LNCaP clone FGC (cell line): Measurements from ENCODE around the gene AKTIP.

Experiments used
- DNase-seq: peaks from one replicate; pipeline ENCODE4 v3.0.0-alpha.2; 2011; ENCODE audit warnings: low read depth
- H3K4me3 ChIP-seq: 2 replicates; pipeline ENCODE4 v1.5.1; 2011; ENCODE audit warnings: mild to moderate bottlenecking, low read depth, low read length, control low read depth
- TF ChIP-seq, protein P1 (sequence below): IDR thresholded peaks from 2 replicates; pipeline ENCODE4 v1.5.1; 2012; ENCODE audit warnings: mild to moderate bottlenecking; ENCODE audit not compliant: control insufficient read depth, insufficient read depth; ENCODE audit errors: extremely low read depth

Gene AKTIP

DNA sequence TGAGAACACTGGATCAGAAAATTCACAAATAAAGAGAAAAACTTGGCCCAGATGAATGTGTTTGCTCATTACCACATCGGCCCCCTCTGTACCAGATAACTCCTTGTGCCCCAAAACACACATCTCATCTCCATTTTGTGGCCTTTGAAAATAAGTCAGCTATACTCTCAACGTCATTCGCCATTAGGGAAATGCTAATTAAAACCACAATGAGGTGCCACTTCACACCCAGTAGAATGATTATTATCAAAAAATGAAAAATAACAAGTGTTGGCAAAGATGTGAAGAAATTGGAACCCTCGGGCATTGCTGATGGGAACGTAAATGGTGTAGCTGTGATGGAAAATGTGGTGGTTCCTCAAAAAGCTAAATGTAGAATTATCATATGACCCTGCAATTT lies 34.6 kb upstream of the AKTIP start:
- DNase-seq, result no peak
- TF ChIP-seq, protein P1, sequence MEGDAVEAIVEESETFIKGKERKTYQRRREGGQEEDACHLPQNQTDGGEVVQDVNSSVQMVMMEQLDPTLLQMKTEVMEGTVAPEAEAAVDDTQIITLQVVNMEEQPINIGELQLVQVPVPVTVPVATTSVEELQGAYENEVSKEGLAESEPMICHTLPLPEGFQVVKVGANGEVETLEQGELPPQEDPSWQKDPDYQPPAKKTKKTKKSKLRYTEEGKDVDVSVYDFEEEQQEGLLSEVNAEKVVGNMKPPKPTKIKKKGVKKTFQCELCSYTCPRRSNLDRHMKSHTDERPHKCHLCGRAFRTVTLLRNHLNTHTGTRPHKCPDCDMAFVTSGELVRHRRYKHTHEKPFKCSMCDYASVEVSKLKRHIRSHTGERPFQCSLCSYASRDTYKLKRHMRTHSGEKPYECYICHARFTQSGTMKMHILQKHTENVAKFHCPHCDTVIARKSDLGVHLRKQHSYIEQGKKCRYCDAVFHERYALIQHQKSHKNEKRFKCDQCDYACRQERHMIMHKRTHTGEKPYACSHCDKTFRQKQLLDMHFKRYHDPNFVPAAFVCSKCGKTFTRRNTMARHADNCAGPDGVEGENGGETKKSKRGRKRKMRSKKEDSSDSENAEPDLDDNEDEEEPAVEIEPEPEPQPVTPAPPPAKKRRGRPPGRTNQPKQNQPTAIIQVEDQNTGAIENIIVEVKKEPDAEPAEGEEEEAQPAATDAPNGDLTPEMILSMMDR, result no peak
- no peak overlapping the region for H3K4me3 ChIP-seq

DNA sequence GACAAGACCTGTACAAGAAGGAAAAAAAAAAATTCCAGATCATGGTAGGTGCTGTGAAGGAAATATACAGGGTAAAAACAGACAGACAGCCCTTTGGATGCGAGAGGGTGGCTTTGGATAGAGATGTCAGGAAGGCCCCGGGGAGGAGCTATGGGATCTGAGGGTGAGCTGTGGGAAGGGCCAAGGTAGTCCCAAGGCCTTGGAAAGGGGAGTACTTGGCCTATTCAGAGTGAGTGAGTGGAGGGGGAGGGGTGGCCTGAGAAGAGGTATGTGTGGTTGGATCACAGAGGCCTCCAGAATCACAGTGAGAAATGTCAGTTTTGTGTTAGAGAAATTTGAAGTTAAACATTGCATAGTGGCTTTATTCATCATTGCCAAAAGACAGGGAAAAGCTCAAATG lies 31.2 kb upstream of the AKTIP start:
- no peak overlapping the region for H3K4me3 ChIP-seq
- DNase-seq, result no peak
- TF ChIP-seq, protein P1, result no peak

DNA sequence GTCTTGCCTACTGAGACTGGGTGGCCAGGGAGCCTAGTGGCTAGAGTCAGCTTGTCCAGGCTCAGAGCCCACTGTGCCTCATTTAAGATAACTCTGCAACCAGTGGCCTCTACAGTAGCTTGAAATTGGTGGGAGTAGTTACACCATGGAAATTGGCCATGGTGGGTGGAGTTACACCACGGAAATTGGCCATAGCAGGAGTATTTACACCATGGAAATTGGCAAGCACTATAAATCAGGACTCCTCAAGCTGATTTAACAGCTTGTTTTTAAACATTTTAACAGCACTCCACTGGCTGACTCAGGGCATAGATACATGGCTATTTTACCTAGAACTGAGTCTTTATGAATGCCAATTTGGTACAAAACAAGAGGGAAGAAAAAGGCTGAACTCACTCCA lies 27.7 kb upstream of the AKTIP start:
- no peak for DNase-seq
- TF ChIP-seq, protein P1, result no peak
- H3K4me3 ChIP-seq, result no peak overlapping the region

DNA sequence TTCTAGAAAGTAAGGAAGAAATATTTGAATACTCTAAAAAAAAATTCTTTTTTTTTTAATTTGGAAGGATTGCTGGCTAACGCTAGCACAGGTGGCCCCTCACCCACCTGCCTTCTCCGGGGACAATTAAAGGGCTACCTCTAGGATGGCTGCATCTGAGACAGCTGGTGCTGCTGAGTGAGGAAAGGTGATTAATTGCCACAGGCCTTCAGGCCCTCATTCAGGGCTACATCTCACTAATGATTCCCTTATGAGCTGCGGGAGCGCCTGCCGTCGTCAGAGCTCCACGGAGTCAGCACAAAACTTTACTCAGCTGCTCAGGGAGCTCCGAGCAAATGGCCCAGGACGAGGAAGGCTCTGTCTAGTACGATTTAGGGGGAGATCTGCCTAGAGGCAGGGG lies 27.0 kb upstream of the AKTIP start:
- TF ChIP-seq, protein P1, result no peak
- H3K4me3 ChIP-seq, result no peak overlapping the region
- no peak for DNase-seq

DNA sequence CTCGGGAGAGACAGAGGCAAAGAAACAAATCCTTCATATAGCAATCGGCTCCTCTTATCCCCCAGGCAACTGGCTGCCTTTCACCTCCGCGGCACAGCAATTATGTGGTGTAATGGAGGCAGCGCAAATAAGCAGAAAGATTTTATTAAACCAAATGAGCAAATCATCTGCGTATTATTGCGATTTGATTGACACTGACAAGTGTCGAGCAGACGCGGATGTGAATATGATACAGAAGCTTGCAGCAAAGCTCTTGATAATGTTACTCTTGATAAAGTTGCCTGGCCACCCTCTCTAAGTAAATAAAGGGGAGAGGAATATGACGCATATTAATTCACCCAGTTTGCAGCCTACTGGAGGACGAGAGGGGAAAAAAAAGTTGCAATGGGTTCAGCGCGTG lies 26.5 kb upstream of the AKTIP start:
- TF ChIP-seq, protein P1, result no peak
- H3K4me3 ChIP-seq, result no peak overlapping the region
- no peak for DNase-seq

DNA sequence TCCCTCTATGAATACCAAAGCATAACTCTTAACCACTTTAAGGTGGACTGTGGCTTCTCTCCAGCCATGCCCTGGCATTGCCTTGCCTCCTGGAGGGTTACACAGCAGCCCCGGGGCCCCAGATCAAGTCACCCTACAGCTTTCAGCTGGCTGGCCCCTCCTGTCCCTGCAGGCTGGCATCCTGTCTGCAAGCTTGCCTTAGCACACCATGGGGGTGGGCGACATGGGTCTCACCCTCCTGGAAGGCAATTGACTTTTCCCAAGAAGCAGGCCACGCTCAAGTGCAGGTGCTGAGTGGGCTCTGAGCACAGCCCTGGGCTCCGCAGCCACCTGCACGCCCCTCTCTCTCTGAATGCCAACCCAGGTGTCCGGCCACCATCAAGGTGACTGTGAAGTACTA lies 25.8 kb upstream of the AKTIP start:
- TF ChIP-seq, protein P1, result no peak
- no peak overlapping the region for H3K4me3 ChIP-seq
- no peak for DNase-seq

DNA sequence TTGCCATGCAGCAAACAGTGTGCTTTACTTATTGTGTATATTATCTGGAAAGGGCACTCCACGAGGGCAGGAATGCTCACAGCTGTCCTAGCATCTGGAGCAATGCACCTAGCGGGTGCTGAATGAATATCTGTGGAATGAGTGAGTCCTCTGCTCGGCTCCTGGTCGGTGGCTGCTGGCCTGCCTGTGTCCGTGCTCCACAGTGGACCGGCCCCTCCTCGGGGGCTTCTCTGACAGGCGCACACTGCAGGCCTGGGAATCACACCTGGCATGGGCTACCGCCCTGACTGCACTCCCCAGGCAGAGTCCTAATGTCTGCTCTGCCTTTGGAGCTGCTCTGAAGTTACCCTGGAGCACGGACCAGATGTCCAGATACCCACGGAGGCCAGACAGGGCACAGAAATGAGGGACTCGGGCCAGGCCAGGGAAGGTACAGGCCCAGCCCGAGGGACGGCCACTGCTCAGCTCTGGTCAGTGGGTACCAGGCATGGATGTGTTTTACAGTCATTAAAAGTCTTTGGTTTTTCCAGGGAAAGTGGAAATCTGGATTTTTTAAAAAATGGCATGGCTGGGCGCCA lies 21.1 kb upstream of the AKTIP start:
- H3K4me3 ChIP-seq, result no peak overlapping the region
- no peak for DNase-seq
- TF ChIP-seq, protein P1, result no peak
